Liver (tissue), 3 donors: ENCODE results near the gene WARS2.

Experiments used
- RAD21 ChIP-seq, 2 donors: IDR thresholded peaks; 2 replicates each; pipeline ENCODE4 v1.6.1; 2016; ENCODE audit warnings: antibody characterized with exemption in 2 of 2, mild to moderate bottlenecking in 2 of 2
- TF ChIP-seq, protein P1 (sequence below): fragments of 150-350 bp; IDR thresholded peaks from 2 replicates; pipeline ENCODE4 v1.5.1; 2017; ENCODE audit warnings: improper control_type of control experiment, low read depth, low read length; ENCODE audit not compliant: missing input control
- donor health status: healthy.
- donor health status: healthy.

DNA sequence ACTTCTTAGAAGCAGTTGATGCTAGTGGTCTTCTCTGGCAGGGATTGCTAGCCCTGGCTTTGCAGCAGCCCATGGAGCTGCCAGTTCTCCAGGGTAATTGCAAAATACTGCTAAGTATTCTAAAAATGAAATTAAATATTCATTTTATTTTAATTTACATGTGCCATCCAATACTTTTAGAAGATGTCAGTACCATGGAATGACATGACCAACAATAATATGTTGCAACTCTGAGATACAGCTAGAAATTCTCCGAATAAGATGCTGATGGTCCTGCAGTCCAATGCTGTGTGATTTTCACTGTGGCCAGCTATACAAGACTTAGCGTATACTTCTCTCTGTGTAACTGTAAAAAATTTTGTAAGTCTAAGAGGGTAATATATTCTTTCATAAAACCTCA is 20.0 kb upstream of the WARS2 start:
- TF ChIP-seq, protein P1, sequence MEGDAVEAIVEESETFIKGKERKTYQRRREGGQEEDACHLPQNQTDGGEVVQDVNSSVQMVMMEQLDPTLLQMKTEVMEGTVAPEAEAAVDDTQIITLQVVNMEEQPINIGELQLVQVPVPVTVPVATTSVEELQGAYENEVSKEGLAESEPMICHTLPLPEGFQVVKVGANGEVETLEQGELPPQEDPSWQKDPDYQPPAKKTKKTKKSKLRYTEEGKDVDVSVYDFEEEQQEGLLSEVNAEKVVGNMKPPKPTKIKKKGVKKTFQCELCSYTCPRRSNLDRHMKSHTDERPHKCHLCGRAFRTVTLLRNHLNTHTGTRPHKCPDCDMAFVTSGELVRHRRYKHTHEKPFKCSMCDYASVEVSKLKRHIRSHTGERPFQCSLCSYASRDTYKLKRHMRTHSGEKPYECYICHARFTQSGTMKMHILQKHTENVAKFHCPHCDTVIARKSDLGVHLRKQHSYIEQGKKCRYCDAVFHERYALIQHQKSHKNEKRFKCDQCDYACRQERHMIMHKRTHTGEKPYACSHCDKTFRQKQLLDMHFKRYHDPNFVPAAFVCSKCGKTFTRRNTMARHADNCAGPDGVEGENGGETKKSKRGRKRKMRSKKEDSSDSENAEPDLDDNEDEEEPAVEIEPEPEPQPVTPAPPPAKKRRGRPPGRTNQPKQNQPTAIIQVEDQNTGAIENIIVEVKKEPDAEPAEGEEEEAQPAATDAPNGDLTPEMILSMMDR, result no peak
- no peak for TF ChIP-seq RAD21 (IDR thresholded peaks at IDR 0.05)
